GM12892 (cell line): ENCODE results near the gene ERBB4.

ENCODE experiments used
- POLR2A ChIP-seq: IDR thresholded peaks from 2 replicates; pipeline ENCODE4 v1.6.1; 2011; ENCODE audit warnings: low read depth, low read length, control low read depth
- POLR2AphosphoS5 ChIP-seq: IDR thresholded peaks from 2 replicates; pipeline ENCODE4 v1.6.1; 2011; ENCODE audit warnings: low read depth, low read length, control low read depth
- TAF1 ChIP-seq: IDR thresholded peaks from 2 replicates; pipeline ENCODE4 v1.6.1; 2011; ENCODE audit warnings: low read depth, mild to moderate bottlenecking, control low read depth, low read length, borderline replicate concordance

- no peak for TF ChIP-seq POLR2A
- no peak for TF ChIP-seq POLR2AphosphoS5
- no peak for TF ChIP-seq TAF1
Observed at GRCh38 chr2:211349031-211349430, 1189.6 kb downstream of the ERBB4 start.
